CD1c-positive myeloid dendritic cell (primary cell): ENCODE results near the gene ZNF646.

Source experiments
- DNase-seq: peaks from one replicate; pipeline ENCODE4 v3.0.0-alpha.2; 2016; ENCODE audit errors: extremely low spot score

The ZNF646 gene

GRCh38 chr16:31108035-31108793, 34.0 kb downstream of the ZNF646 start, which contains the start of gene BCKDK:
BCKDK (plus strand) TSS chr16:31108386; CDS start chr16:31109224, 838 bp downstream.
- peak; percentile 86 for DNase-seq

- DNase-seq: no peak
Measured at GRCh38 chr16:31108794-31109558, 34.8 kb downstream of the ZNF646 start.

- DNase-seq: no peak
Measured at GRCh38 chr16:31109622-31110021, 35.4 kb downstream of the ZNF646 start.

- DNase-seq: no peak
Measured at GRCh38 chr16:31110106-31111034, 36.1 kb downstream of the ZNF646 start.

GRCh38 chr16:31111881-31112466, 37.8 kb downstream of the ZNF646 start:
- DNase-seq: no peak

- no peak for DNase-seq
Measured at GRCh38 chr16:31112711-31113110, 38.5 kb downstream of the ZNF646 start.

GRCh38 chr16:31113121-31114120, 39.2 kb downstream of the ZNF646 start:
- peak; percentile 91 for DNase-seq

GRCh38 chr16:31114468-31114867, 40.2 kb downstream of the ZNF646 start:
- DNase-seq: no peak

- DNase-seq: peak; percentile 100
Measured at GRCh38 chr16:31117384-31118222, 43.4 kb downstream of the ZNF646 start, which contains the start of gene KAT8. KAT8 (plus strand) TSS chr16:31117664; CDS start chr16:31117682, 18 bp downstream.

- peak; percentile 89 for DNase-seq
Measured at GRCh38 chr16:31118223-31119155, 44.3 kb downstream of the ZNF646 start.

- no peak for DNase-seq
Measured at GRCh38 chr16:31120129-31120528, 45.9 kb downstream of the ZNF646 start.

- no peak for DNase-seq
Measured at GRCh38 chr16:31125844-31126243, 51.6 kb downstream of the ZNF646 start.

- DNase-seq: no peak
Measured at GRCh38 chr16:31127182-31127581, 53.0 kb downstream of the ZNF646 start.

GRCh38 chr16:31128711-31129567, 54.7 kb downstream of the ZNF646 start:
- peak; percentile 91 for DNase-seq

- peak; percentile 93 for DNase-seq
Measured at GRCh38 chr16:31129568-31130335, 55.5 kb downstream of the ZNF646 start.

GRCh38 chr16:31130336-31130891, 56.2 kb downstream of the ZNF646 start:
- peak; percentile 74 for DNase-seq
